HG02623 (cell line): Measurements from ENCODE around the gene WNT16.

Experiments
- ATAC-seq: cut with Tn5 transposase; IDR thresholded peaks from one replicate; pipeline ENCODE4 v1.9.1; 2021; ENCODE audit warnings: moderate library complexity; ENCODE audit not compliant: unreplicated experiment

Gene WNT16

DNA sequence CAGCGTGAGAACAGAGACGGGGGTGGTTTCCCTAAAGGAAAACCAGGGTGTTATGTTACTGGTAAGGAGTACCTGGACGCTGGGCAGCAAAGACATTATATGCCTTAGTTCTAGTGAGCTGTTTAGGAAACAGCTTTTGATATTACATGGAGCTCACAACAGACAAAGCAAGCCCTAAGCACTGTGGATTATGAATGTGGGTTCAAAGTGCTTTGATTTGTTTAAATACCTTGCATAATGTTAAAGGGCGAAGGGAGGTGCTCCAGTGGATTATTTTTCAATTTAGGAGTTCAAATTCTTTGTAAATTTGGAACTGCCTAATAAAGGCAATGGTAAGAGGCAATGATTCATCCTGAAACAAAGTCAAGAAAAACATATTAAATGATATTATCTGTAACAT lies 13.8 kb downstream of the WNT16 start:
- ATAC-seq = no peak

GRCh38 chr7:121343302-121343701 lies 14.5 kb downstream of the WNT16 start:
- ATAC-seq = no peak

DNA sequence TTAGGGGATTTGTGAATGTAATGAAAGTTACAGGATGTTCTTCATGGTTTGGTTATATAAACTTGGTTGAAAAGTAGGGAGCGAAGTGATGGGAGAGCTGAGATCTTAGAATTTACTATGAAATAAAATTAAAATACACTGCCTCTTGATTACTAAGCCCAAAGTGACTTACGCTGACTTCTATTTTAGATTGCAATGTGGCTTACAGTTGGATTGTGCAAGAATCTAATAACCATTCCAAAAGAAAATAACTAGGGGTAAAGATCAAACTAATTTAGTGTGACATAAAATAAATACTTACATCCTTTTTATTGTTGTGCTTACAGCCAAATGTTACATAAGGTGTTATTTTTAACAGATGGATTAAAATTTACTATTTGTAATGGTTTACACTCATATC lies 15.3 kb downstream of the WNT16 start:
- ATAC-seq = no peak

GRCh38 chr7:121344497-121344896 lies 15.7 kb downstream of the WNT16 start:
- ATAC-seq = no peak

DNA sequence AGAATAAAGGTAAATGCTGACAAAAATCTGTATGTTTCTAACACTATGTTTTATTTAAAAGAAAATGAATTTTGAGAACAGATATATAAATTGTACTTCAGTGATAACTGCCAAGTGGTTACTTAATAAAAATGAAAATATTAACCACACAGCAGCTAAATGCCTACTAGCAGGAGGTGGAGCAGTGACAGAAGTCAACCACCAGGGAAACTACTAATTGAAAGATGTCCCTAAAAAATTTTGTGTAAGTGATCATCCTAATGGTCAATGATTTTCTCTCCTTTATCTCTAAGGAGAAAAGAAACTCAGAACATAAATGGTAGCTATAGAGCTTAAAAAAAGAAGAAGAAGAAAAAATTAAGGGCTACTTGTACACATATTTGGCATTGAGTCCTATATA lies 22.9 kb downstream of the WNT16 start:
- no peak for ATAC-seq

GRCh38 chr7:121352323-121352722 lies 23.5 kb downstream of the WNT16 start:
- ATAC-seq = no peak

DNA sequence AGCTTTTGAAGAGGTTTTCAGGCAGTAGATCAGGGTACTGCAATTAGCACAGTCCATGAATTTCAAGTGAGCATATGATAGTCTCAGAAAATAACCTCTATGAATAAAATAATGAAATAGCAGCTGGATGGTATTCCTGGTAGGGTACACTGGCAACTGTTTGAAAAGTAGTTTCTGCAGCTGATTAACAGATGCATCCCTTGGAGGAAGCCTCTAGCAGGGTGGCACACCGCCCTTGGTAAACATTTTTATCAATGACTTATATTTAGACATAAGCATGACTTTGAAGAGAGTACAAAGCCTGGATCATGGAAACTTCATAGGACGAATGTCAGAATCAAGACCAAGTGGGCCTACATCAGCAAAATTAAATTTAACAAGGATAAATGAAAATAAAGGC lies 26.8 kb downstream of the WNT16 start:
- no peak for ATAC-seq

GRCh38 chr7:121360564-121360963 lies 31.8 kb downstream of the WNT16 start:
- no peak for ATAC-seq

GRCh38 chr7:121366852-121367431 lies 38.1 kb downstream of the WNT16 start:
- no peak for ATAC-seq

DNA sequence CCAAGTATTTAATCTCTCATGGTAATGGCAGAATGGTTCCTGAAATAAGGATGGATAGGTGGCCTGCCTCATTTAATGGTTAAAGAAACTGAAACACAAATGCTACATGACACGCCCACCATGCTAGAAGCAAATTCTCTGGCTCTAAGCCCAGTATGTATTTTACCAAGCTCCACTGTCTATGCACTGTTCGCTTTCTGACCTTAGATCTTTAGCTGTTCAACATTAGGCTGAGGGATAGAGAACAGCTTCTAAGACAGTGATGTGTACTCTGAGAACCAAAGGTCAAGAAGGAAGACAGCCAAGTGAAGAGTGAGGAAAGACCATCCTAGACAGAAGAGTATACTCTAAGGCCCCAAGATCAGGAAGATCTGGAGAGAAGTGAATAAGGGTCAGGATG lies 40.7 kb downstream of the WNT16 start:
- peak; percentile 40 for ATAC-seq

DNA sequence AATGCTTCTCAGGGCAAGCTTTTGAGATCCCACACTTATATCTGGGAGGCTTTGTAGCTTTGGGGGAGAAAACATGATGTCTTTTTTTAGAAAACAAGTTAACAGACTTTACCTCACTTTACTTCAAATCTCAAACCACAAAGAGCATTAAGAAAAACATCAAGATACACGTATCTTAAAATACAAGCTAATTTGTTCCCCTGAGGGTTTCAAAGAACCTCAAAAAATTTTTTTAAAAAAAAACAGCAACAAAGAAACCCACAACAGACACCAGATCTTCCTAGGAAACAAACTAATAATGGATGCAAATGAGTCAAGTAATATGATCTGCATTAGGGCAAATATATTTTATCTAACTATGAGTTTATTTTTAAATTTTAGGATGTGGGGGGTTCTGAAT lies 42.6 kb downstream of the WNT16 start:
- ATAC-seq = no peak

DNA sequence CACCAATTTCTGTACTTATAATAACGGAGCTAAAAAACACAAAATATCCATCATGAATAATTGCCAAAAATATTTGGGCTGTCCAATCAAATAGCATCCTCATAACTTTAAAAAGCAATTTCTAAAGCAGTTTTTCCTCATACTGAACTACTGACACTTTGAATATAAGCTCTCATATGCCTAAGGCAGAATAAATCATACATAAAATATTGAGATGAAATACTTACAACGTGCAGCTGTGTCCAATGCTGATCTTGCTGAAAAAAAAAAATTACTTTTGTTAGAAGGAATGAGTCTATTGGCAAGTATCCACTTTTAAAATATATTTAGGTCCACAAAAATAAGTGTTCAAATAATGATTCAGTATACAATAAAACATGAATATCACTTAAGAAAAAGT lies 43.1 kb downstream of the WNT16 start:
- ATAC-seq = no peak

GRCh38 chr7:121372376-121373010 lies 43.7 kb downstream of the WNT16 start:
- ATAC-seq = peak; percentile 91

DNA sequence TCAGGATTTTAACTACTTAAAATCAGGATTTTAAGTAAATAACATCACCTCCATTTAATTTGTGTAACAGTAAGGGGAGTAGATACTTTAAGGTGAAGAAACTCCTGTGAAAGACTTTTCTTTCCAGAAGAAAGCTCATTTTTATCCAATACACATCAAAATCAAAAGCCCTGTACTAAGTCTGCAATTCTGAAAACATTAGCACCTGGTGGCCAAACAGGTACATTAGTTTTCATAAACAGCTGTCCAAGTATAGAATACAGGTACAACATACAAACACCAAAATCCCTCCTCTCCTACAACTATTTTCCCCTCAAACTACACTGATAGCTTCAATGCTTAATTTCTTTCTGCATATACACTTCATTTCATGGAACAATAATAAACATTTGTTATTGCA lies 44.4 kb downstream of the WNT16 start:
- no peak for ATAC-seq

DNA sequence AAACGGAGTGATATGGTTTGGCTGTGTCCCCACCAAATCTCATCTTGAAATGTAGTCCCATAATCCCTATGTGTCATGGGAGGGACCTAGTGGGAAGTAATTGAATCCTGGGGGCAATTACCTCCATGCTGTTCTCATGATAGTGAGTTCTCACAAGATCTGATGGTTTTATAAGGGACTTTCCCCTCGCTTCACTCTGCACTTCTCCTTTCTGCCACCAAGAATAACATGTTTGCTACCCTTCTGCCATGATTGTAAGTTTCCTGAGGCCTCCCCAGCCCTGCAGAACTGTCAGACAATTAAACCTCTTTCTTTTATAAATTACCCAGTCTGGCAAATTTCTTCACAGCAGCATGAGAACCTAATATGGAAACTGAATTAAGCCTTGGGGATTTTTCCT lies 48.2 kb downstream of the WNT16 start:
- no peak for ATAC-seq

GRCh38 chr7:121379930-121380329 lies 51.1 kb downstream of the WNT16 start:
- no peak for ATAC-seq

- ATAC-seq = no peak
These were observed 53.7 kb downstream of the WNT16 start for GRCh38 chr7:121382473-121382872.

- ATAC-seq = no peak
These were observed 54.6 kb downstream of the WNT16 start for GRCh38 chr7:121383235-121383910.

- ATAC-seq = no peak
These were observed 55.5 kb downstream of the WNT16 start for GRCh38 chr7:121384265-121384664.

GRCh38 chr7:121385056-121385799 lies 56.4 kb downstream of the WNT16 start:
- no peak for ATAC-seq

DNA sequence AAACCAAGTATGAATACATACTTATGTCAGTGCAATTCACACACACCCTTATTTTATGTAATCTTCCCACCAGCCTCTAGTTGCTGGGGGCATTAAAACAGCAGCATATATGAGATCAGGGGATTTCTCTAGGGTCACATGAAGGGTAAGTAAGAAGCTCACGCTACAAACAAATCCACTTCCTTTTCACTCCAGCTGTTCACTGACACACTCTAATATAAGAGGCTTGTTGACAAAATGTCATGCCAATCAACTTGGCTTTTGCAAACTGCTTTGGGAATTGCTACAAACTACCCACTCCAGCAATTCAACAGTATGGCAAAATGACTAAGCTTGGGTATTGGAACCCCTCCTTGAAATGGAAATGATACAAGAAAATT lies 57.0 kb downstream of the WNT16 start:
- ATAC-seq = peak; percentile 96

- ATAC-seq = no peak
These were observed 60.1 kb downstream of the WNT16 start for GRCh38 chr7:121388950-121389349.
